ENCODE measurements around the gene FAIM. TPM values are rescaled to one million over a fixed set of nuclear protein-coding genes. Genes with fewer than 3 reads are reported as not detected.

The FAIM gene
- polyA plus RNA-seq, 1 of the 3 experiments (the other 2 are of a cell fraction) = 3.0 TPM

DNA sequence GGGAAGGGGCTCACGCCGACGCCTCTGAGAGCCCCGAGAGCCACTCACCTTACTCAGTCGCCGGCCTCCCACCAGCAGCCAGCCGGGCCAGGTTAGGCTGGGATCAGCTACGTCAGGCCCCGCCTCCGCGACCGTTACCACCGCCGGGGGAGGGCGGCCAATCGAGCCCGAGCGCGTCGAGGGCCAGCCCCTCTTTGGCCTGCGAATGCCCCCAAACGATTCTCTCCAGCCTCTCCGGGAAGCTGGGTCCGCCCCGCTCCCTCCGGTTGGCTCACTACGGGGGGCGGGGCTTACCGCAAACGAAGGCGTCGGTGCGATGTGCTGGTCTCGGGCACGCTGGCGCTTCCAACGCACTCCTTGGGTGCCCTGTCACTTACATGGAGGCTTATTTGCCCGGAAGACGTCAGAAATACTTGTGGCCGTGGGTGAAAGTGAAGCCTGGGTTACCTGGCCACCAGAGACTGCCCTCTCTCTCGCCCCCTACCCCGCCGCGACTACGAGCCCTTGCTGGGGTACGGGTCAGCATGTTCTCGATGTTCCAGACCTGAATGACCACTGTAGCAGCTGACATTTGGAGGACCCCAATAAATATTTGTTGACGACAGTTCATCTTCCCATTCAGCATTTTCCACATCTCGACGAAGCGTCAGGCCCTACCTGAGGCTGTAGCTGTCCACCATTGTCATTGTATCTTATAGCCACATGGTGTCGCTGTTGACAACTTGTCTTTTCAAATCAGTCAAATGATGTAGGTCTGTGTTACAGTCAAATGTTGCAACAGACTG lies 14.2 kb upstream of the FAIM start, which contains the start of gene CEP70:
Gene CEP70, minus strand, starts transcription at position 111 of the 785 bp plus-strand sequence. CDS start 21,333 bp downstream, outside the sequence.
- CTCF ChIA-PET = interaction anchor here (0.6 to 7.5 kb wide), 41 partner anchors 9 to 734 kb away, joined by 3 to 272 read pairs (median 4); partner anchors contain the start of genes FAIM and PIK3CB
- peak within 1 kb of the TSS; percentile 72 to 85 for H3K27ac ChIP-seq (ENCODE audit: low read depth in 2 of 2, low read length in 1 of 2)

More for the DNA sequence above, 14.2 kb upstream of the FAIM start, which contains the start of gene CEP70:
- peak within 1 kb of the TSS; percentile 79 to 92 for H3K4me3 ChIP-seq (ENCODE audit: low read depth in 2 of 2, low read length in 1 of 2)
- WGBS (ENCODE audit: low lambda C conversion rate) = 1% methylated on average over 35 of the region's 52 CpGs
- no peaks in the 10 kb centered on the region for H3K9me2 ChIP-seq
- no peaks in the 10 kb centered on the region for H3K9me3 ChIP-seq
- peaks cover under 1 to 5% of the 10 kb centered on the region in 2 experiments for H3K36me3 ChIP-seq (replicated peaks in 1 of 2; ENCODE audit: control insufficient read depth in 1 of 2, insufficient read depth in 2 of 2, low read length in 1 of 2)
- DNase-seq = peak; percentile 95
- peak within 1 kb of the TSS; percentile 90 for H3K4me2 ChIP-seq
- H3K9ac ChIP-seq = peak within 1 kb of the TSS; percentile 80
- H2AFZ ChIP-seq (ENCODE audit: low read depth) = peak within 1 kb of the TSS; percentile 98
- H3K79me2 ChIP-seq (ENCODE audit: insufficient read depth) = no peaks in the 10 kb centered on the region
- H3K4me1 ChIP-seq (ENCODE audit: control insufficient read depth in 1 of 2, insufficient read depth in 2 of 2, low read depth in 1 of 2, low read length in 1 of 2) = peaks cover 0 to 7% of the 10 kb centered on the region in 2 experiments; a peak in 2 of 4 replicates
- POLR2A ChIA-PET = interaction anchor here (0.6 to 2.7 kb wide), 6 partner anchors 15 to 408 kb away, joined by 3 to 15 read pairs (median 4); partner anchors contain the start of genes ARMC8 and FAIM
- peak; percentile 76 for TF ChIP-seq POLR2AphosphoS5 (IDR thresholded peaks at IDR 0.05; ENCODE audit: low read depth, low read length)
- TF ChIP-seq SIN3A (IDR thresholded peaks at IDR 0.05; ENCODE audit: borderline replicate concordance, low read depth, low read length) = peak; percentile 49; the same call in 1 of the 2 replicates
- TF ChIP-seq RXRA (IDR thresholded peaks at IDR 0.05; ENCODE audit: borderline replicate concordance, low read depth) = peak; percentile 81; the same call in 1 of the 2 replicates
- TF ChIP-seq YY1 (IDR thresholded peaks at IDR 0.05; ENCODE audit: low read depth) = peak; percentile 61; the same call in 1 of the 2 replicates
- peak; percentile 90 for TF ChIP-seq RAD21 (IDR thresholded peaks at IDR 0.05; ENCODE audit: low read length)
- TF ChIP-seq GATA2 (CRISPR knock-in tag; IDR thresholded peaks at IDR 0.05) = no peak
- TF ChIP-seq EZH2phosphoT487 (IDR thresholded peaks at IDR 0.05; ENCODE audit: borderline replicate concordance, low read depth) = no peak
- TF ChIP-seq CHD2 (IDR thresholded peaks at IDR 0.05; ENCODE audit: low read length, partially characterized antibody) = peak; percentile 55
- TF ChIP-seq, protein P1, sequence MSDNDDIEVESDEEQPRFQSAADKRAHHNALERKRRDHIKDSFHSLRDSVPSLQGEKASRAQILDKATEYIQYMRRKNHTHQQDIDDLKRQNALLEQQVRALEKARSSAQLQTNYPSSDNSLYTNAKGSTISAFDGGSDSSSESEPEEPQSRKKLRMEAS (IDR thresholded peaks at IDR 0.05; ENCODE audit: low read depth) = peak; percentile 89
- no peak for TF ChIP-seq RFX5 (IDR thresholded peaks at IDR 0.05; ENCODE audit: low read length)
- peak; percentile 62; the same call in 1 of the 2 replicates for TF ChIP-seq TAF1 (IDR thresholded peaks at IDR 0.05; ENCODE audit: borderline replicate concordance, low read depth, low read length)
- TF ChIP-seq, protein P2, sequence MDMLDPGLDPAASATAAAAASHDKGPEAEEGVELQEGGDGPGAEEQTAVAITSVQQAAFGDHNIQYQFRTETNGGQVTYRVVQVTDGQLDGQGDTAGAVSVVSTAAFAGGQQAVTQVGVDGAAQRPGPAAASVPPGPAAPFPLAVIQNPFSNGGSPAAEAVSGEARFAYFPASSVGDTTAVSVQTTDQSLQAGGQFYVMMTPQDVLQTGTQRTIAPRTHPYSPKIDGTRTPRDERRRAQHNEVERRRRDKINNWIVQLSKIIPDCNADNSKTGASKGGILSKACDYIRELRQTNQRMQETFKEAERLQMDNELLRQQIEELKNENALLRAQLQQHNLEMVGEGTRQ (IDR thresholded peaks at IDR 0.05; ENCODE audit: borderline replicate concordance, low read depth, low read length) = no peak
- TF ChIP-seq, protein P3, sequence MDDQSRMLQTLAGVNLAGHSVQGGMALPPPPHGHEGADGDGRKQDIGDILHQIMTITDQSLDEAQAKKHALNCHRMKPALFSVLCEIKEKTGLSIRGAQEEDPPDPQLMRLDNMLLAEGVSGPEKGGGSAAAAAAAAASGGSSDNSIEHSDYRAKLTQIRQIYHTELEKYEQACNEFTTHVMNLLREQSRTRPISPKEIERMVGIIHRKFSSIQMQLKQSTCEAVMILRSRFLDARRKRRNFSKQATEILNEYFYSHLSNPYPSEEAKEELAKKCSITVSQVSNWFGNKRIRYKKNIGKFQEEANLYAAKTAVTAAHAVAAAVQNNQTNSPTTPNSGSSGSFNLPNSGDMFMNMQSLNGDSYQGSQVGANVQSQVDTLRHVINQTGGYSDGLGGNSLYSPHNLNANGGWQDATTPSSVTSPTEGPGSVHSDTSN (IDR thresholded peaks at IDR 0.05) = peak; percentile 54
- 0 out of 2 replicates have a peak, but pooled peaks have one; percentile 17 for TF ChIP-seq ELF1 (IDR thresholded peaks at IDR 0.05)
- no peak for TF ChIP-seq EP300 (IDR thresholded peaks at IDR 0.05; ENCODE audit: borderline replicate concordance in 1 of 2, low read depth in 1 of 2, low read length in 1 of 2)
- TF ChIP-seq, protein P4, sequence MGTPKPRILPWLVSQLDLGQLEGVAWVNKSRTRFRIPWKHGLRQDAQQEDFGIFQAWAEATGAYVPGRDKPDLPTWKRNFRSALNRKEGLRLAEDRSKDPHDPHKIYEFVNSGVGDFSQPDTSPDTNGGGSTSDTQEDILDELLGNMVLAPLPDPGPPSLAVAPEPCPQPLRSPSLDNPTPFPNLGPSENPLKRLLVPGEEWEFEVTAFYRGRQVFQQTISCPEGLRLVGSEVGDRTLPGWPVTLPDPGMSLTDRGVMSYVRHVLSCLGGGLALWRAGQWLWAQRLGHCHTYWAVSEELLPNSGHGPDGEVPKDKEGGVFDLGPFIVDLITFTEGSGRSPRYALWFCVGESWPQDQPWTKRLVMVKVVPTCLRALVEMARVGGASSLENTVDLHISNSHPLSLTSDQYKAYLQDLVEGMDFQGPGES (IDR thresholded peaks at IDR 0.05; ENCODE audit: low read depth, low read length) = peak; percentile 29; the same call in 1 of the 2 replicates
- TF ChIP-seq SMC3 (IDR thresholded peaks at IDR 0.05; ENCODE audit: low read depth, low read length) = peak; percentile 72
- TF ChIP-seq, protein P5, sequence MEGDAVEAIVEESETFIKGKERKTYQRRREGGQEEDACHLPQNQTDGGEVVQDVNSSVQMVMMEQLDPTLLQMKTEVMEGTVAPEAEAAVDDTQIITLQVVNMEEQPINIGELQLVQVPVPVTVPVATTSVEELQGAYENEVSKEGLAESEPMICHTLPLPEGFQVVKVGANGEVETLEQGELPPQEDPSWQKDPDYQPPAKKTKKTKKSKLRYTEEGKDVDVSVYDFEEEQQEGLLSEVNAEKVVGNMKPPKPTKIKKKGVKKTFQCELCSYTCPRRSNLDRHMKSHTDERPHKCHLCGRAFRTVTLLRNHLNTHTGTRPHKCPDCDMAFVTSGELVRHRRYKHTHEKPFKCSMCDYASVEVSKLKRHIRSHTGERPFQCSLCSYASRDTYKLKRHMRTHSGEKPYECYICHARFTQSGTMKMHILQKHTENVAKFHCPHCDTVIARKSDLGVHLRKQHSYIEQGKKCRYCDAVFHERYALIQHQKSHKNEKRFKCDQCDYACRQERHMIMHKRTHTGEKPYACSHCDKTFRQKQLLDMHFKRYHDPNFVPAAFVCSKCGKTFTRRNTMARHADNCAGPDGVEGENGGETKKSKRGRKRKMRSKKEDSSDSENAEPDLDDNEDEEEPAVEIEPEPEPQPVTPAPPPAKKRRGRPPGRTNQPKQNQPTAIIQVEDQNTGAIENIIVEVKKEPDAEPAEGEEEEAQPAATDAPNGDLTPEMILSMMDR (IDR thresholded peaks at IDR 0.05) = peak; percentile 88
- TF ChIP-seq MXI1 (IDR thresholded peaks at IDR 0.05; ENCODE audit: low read depth, low read length) = peak; percentile 86
- TF ChIP-seq FOXJ3 (CRISPR knock-in tag; IDR thresholded peaks at IDR 0.05) = no peak
- H4K20me1 ChIP-seq (ENCODE audit: insufficient read depth) = no peaks in the 10 kb centered on the region
- no peaks in the 10 kb centered on the region for H3K27me3 ChIP-seq (ENCODE audit: insufficient read depth)
- H3F3A ChIP-seq (replicated peaks; ENCODE audit: insufficient read depth) = no peaks in the 10 kb centered on the region

Data from SK-N-SH (cell line).